Fibroblast of lung (primary cell): Measurements from ENCODE around the gene CRY1. TPM values are rescaled to one million over a fixed set of nuclear protein-coding genes. Genes with fewer than 3 reads are reported as not detected.

Experiments
- DNase-seq, 2 donors: peaks; one replicate each; pipeline versions ENCODE4 v3.0.0 to v3.0.0-alpha.2; 2010; ENCODE audit warnings: low read depth in 2 of 2
- H2AFZ ChIP-seq: 2 replicates; pipeline ENCODE4 v1.5.1; 2012; ENCODE audit warnings: low read length, control low read depth, inconsistent platforms
- H3K27ac ChIP-seq: 2 replicates; pipeline ENCODE4 v1.5.1; 2011; ENCODE audit warnings: low read length, control low read depth; ENCODE audit not compliant: insufficient read depth
- H3K27me3 ChIP-seq: 2 replicates; pipeline ENCODE4 v1.5.1; 2011; ENCODE audit warnings: mild to moderate bottlenecking, low read length; ENCODE audit not compliant: control insufficient read depth, insufficient read depth
- H3K36me3 ChIP-seq: 2 replicates; pipeline ENCODE4 v1.5.1; 2011; ENCODE audit warnings: low read length; ENCODE audit not compliant: control insufficient read depth, insufficient read depth
- H3K4me1 ChIP-seq: 2 replicates; pipeline ENCODE4 v1.5.1; 2011; ENCODE audit warnings: low read length; ENCODE audit not compliant: control insufficient read depth, insufficient read depth; ENCODE audit errors: extremely low read depth
- H3K4me2 ChIP-seq: 2 replicates; pipeline ENCODE4 v1.5.1; 2011; ENCODE audit warnings: low read length, control low read depth; ENCODE audit not compliant: insufficient read depth; ENCODE audit errors: extremely low read depth
- H3K4me3 ChIP-seq, 4 experiments: fragments of 200-600 bp in 1 of 4; sonication (generic) in 1 of 4; replicated peaks in 1 of 4; 2 replicates each; pipeline ENCODE4 v1.5.1; 2011 to 2016; ENCODE audit warnings: low read length in 4 of 4, low read depth in 3 of 4, mild to moderate bottlenecking in 3 of 4, control low read depth in 2 of 4, inconsistent platforms in 1 of 4, mixed read lengths in 1 of 4; ENCODE audit not compliant: insufficient read depth in 1 of 4; ENCODE audit errors: control extremely low read depth in 1 of 4
- H3K79me2 ChIP-seq: 2 replicates; pipeline ENCODE4 v1.5.1; 2012; ENCODE audit warnings: mild to moderate bottlenecking, low read length, inconsistent platforms; ENCODE audit not compliant: control insufficient read depth, insufficient read depth
- H3K9ac ChIP-seq: 2 replicates; pipeline ENCODE4 v1.5.1; 2011; ENCODE audit warnings: mild to moderate bottlenecking, low read length, control low read depth; ENCODE audit not compliant: insufficient read depth
- H3K9me3 ChIP-seq: 2 replicates; pipeline ENCODE4 v1.5.1; 2012; ENCODE audit warnings: low read depth, low read length; ENCODE audit not compliant: control insufficient read depth, insufficient read depth
- H4K20me1 ChIP-seq: 2 replicates; pipeline ENCODE4 v1.5.1; 2011; ENCODE audit warnings: low read length; ENCODE audit not compliant: control insufficient read depth, insufficient read depth; ENCODE audit errors: extremely low read depth
- EZH2 ChIP-seq: IDR thresholded peaks from 2 replicates; pipeline ENCODE4 v1.5.1; 2012; ENCODE audit warnings: low read length, control low read depth, mild to moderate bottlenecking; ENCODE audit errors: missing control alignments
- polyA plus RNA-seq, 2 donors: library from polyadenylated mRNA; depleted of rRNA in 1 of 2; stranded (reverse) in 1 of 2; unstranded in 1 of 2; fragments of >200 nt; gene quantifications; 2 replicates each; pipeline ENCODE4 v1.2.1, GENCODE V29; 2011 to 2012; ENCODE audit warnings: missing spikeins in 1 of 2
- total RNA-seq: library from RNA; depleted of rRNA; stranded (reverse); fragments of >200 nt; gene quantifications from 2 replicates; pipeline ENCODE4 v1.2.1, GENCODE V29; 2014
- TF ChIP-seq, protein P1 (sequence below), 2 donors: IDR thresholded peaks in 1 of 2; conservative IDR thresholded peaks in 1 of 2; 1 replicate in 1 of 2; 2 replicates in 1 of 2; pipeline ENCODE4 v1.5.1; 2011 to 2012; ENCODE audit warnings: low read length in 2 of 2, control low read depth in 1 of 2, inconsistent platforms in 1 of 2, low read depth in 1 of 2, mild to moderate bottlenecking in 1 of 2

The CRY1 gene
- total and polyA plus RNA-seq, 2 donors (not counting 1 experiment from before 2014, with no cell fraction given), result 9.6 to 12.9 TPM

DNA sequence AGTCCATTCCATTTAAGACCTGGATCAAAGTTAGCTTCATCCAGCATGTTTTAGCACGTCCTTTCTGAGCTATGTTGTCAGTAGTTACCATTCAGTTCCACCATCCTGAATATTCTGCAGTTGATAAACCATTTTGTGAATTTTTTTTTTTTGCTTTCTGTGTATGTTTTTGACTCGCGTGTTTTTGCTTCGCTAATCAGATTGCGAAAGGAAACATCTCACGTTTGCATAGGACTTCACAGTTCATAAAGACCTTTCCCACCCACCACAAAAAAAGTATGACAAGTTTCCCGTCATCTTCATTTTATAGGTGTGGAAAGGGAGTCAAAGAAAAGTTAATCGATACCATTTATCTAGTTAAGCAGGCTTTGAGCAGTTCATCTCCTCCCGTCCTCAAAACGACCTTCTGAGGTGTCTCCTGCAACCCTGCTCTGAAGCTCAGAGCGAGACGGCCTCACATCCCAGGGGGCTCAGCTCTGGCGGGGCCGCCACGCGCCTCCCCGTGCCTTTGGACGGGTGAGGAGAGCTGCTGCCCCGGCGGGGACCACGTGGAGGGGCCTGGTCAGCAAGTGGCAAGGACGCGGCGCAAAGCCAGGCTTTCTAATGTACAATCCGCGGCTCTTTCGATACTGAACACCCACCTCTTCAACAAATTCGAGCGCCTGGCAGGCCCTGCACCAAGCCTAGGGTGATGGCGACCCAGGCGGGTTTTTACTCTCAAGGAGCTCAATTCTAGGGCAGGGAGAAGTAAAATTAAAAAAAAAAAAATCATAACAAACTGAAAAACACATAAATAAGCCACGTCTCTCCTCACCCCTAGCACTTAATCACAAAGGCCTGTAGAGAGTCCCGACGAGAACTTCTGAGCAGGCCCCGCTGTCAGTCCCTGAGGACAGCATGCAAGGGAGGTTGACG lies 138.6 kb downstream of the CRY1 start:
- H4K20me1 ChIP-seq, result peaks cover 2% of the 10 kb centered on the region
- H2AFZ ChIP-seq, result peak overlapping the region; percentile 84
- H3K4me3 ChIP-seq, result peak overlapping the region; percentile 62 to 99 (median 72)
- DNase-seq, result peak; percentile 8 to 34
- peaks cover 37% of the 10 kb centered on the region for H3K79me2 ChIP-seq
- peak overlapping the region; percentile 87 for H3K4me2 ChIP-seq
- H3K4me1 ChIP-seq, result no peaks in the 10 kb centered on the region
- H3K9ac ChIP-seq, result peak overlapping the region; percentile 100
- no peaks in the 10 kb centered on the region for H3K36me3 ChIP-seq
- peak overlapping the region; percentile 98 for H3K27ac ChIP-seq
- H3K27me3 ChIP-seq, result no peaks in the 10 kb centered on the region
- H3K9me3 ChIP-seq, result no peaks in the 10 kb centered on the region
- TF ChIP-seq, protein P1, sequence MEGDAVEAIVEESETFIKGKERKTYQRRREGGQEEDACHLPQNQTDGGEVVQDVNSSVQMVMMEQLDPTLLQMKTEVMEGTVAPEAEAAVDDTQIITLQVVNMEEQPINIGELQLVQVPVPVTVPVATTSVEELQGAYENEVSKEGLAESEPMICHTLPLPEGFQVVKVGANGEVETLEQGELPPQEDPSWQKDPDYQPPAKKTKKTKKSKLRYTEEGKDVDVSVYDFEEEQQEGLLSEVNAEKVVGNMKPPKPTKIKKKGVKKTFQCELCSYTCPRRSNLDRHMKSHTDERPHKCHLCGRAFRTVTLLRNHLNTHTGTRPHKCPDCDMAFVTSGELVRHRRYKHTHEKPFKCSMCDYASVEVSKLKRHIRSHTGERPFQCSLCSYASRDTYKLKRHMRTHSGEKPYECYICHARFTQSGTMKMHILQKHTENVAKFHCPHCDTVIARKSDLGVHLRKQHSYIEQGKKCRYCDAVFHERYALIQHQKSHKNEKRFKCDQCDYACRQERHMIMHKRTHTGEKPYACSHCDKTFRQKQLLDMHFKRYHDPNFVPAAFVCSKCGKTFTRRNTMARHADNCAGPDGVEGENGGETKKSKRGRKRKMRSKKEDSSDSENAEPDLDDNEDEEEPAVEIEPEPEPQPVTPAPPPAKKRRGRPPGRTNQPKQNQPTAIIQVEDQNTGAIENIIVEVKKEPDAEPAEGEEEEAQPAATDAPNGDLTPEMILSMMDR (conservative IDR thresholded peaks at IDR 0.05 in 1 of 2, IDR thresholded peaks at IDR 0.05 in 1 of 2; ENCODE audit: low read depth in 1 of 2, low read length in 2 of 2), result no peak
- no peak for TF ChIP-seq EZH2

DNA sequence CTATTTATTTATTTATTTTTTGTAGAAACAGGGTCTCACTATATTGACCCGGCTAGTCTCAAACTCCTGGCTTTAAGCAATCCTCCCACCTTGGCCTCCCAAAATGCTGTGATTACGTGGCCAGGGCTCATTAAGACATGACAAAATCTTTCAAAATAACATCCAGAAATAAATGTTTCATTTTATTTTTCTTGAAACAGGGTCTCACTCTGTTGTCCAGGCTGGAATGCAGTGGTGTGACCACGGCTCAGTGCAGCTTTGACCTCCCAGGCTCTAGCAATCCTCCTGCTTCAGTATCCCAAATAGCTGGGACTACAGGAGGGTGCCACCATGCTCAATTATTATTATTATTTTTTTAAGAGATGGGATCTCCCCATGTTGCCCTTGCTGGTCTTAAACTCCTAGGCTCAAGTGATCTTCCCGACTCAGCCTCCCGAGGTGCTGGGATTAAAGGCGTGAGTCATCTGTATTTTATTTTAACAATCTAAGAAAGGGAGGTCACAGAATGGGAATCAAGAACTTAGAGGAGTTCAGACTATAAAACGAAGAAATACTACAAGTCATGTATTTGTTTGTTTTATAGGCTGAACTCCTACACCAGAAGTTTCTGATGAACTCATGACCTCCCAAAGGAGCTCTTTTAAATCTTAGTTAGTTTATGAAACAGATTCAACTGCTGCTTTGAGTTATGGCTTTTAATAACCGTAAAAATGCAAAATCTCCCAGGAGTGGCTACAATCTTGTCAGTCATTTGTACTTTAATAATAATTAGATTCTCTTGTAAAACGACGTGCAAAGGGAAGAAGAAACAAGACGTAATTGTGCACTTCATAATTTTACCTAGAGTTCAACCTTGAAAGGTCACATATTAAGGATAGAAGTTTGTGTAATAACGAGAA lies 139.7 kb downstream of the CRY1 start:
- H3K27ac ChIP-seq, result no peak overlapping the region
- H3K4me3 ChIP-seq, result no peak overlapping the region
- no peaks in the 10 kb centered on the region for H3K27me3 ChIP-seq
- H4K20me1 ChIP-seq, result no peaks in the 10 kb centered on the region
- H3K4me1 ChIP-seq, result no peaks in the 10 kb centered on the region
- H3K4me2 ChIP-seq, result no peak overlapping the region
- no peak overlapping the region for H3K9ac ChIP-seq
- TF ChIP-seq EZH2, result no peak
- TF ChIP-seq, protein P1 (conservative IDR thresholded peaks at IDR 0.05 in 1 of 2, IDR thresholded peaks at IDR 0.05 in 1 of 2; ENCODE audit: low read depth in 1 of 2, low read length in 2 of 2), result no peak
- H3K9me3 ChIP-seq, result no peaks in the 10 kb centered on the region
- peak in 1 of 2 donors; percentile 37 for DNase-seq
- H3K79me2 ChIP-seq, result peaks cover 26% of the 10 kb centered on the region
- H3K36me3 ChIP-seq, result no peaks in the 10 kb centered on the region
- no peak overlapping the region for H2AFZ ChIP-seq

DNA sequence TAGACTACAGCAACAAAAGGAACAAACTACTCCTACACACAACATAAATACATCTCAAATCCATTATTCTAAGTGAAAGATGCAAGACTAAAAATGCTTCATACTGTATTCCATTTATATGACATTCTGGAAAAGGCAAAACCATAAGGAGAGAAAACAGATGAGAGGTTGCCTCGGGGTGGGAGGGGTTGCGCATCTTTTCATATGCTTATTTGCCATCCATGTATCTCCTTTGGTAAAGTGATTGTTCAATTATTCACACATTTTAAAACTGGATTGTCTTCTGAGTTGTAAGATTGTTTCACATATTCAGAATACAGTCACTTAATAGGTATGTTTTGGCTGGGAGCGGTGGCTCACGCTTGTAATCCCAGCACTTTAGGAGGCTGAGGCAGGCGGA lies 142.8 kb downstream of the CRY1 start:
- Histone ChIP-seq H3K36me3 (no peaks in the 10 kb centered on the region), H3K27ac (no peak overlapping the region), H3K9ac (no peak overlapping the region), H3K27me3 (no peaks in the 10 kb centered on the region), H3K4me3 (no peak overlapping the region), H3K4me2 (no peak overlapping the region), H2AFZ (no peak overlapping the region), H3K79me2 (no peaks in the 10 kb centered on the region), H4K20me1 (no peaks in the 10 kb centered on the region), H3K9me3 (no peaks in the 10 kb centered on the region), H3K4me1 (no peaks in the 10 kb centered on the region)
- DNase-seq, result no peak
- TF ChIP-seq, protein P1 (conservative IDR thresholded peaks at IDR 0.05 in 1 of 2, IDR thresholded peaks at IDR 0.05 in 1 of 2; ENCODE audit: low read depth in 1 of 2, low read length in 2 of 2), result no peak
- no peak for TF ChIP-seq EZH2
